CD4-positive, alpha-beta T cell (primary cell): ENCODE data around the gene ALDOC. TPM values are rescaled to one million over a fixed set of nuclear protein-coding genes. Genes with fewer than 3 reads are reported as not detected.

Source experiments
- ATAC-seq: fragments of 200-7000 bp; cut with Tn5 transposase; one replicate; pipeline ENCODE4 v1.10.0; 2022; ENCODE audit warnings: mild to moderate bottlenecking; ENCODE audit not compliant: poor library complexity
- CTCF ChIA-PET: fragments of 350-600 bp; sonication (Branson Sonifier 250); formaldehyde crosslinking; loops from one replicate; lab custom pipeline; 2021; ENCODE audit warnings: antibody characterized with exemption, inconsistent platforms; lab: Charles Lee
- POLR2A ChIA-PET: fragments of 350-600 bp; sonication (Branson Sonifier 250); formaldehyde crosslinking; loops from one replicate; lab custom pipeline; 2021; ENCODE audit warnings: antibody characterized with exemption, inconsistent platforms; lab: Charles Lee
- DNase-seq, 14 experiments: peaks; one replicate each; pipeline ENCODE4 v3.0.0-alpha.2; 2013 to 2020; ENCODE audit warnings: mixed read lengths in 2 of 14
- H3K27ac ChIP-seq, 2 donors: one replicate each; pipeline versions ENCODE4 v1.5.1 to v1.7.0; 2013; ENCODE audit warnings: low read length in 2 of 2, low read depth in 1 of 2, mild to moderate bottlenecking in 1 of 2
- H3K27me3 ChIP-seq, 2 experiments: 1 replicate in 1 of 2; 2 replicates in 1 of 2; pipeline versions ENCODE4 v1.6.1 to v1.7.0; 2013; ENCODE audit warnings: low read length in 2 of 2, control low read depth in 1 of 2, mild to moderate bottlenecking in 1 of 2, moderate library complexity in 1 of 2; ENCODE audit not compliant: insufficient read depth in 2 of 2, control insufficient read depth in 1 of 2
- H3K36me3 ChIP-seq: one replicate; pipeline ENCODE4 v1.6.1; 2013; ENCODE audit warnings: low read length, control low read depth; ENCODE audit not compliant: insufficient read depth
- H3K4me1 ChIP-seq: one replicate; pipeline ENCODE4 v1.6.1; 2013; ENCODE audit warnings: low read length, control low read depth; ENCODE audit not compliant: insufficient read depth
- H3K4me3 ChIP-seq: one replicate; pipeline ENCODE4 v1.5.1; 2013; ENCODE audit warnings: mild to moderate bottlenecking, low read length, moderate library complexity
- H3K9me3 ChIP-seq, 2 experiments: 1 replicate in 1 of 2; 2 replicates in 1 of 2; pipeline versions ENCODE4 v1.6.1 to v1.7.0; 2013; ENCODE audit warnings: low read length in 2 of 2, mild to moderate bottlenecking in 2 of 2, control low read depth in 1 of 2, moderate library complexity in 1 of 2; ENCODE audit not compliant: control insufficient read depth in 1 of 2, insufficient read depth in 1 of 2
- H3K27ac Mint-ChIP-seq: one replicate; pipeline ENCODE4 v1.8.0; 2020; ENCODE audit warnings: mixed read lengths
- H3K27me3 Mint-ChIP-seq: one replicate; pipeline ENCODE4 v1.8.0; 2021; ENCODE audit warnings: mixed read lengths
- H3K36me3 Mint-ChIP-seq: one replicate; pipeline ENCODE4 v1.8.0; 2021; ENCODE audit warnings: low read depth, mixed read lengths
- H3K4me1 Mint-ChIP-seq: one replicate; pipeline ENCODE4 v1.8.0; 2021; ENCODE audit warnings: low read depth, mixed read lengths
- H3K4me3 Mint-ChIP-seq: one replicate; pipeline ENCODE4 v1.8.0; 2020; ENCODE audit warnings: mild to moderate bottlenecking, mixed read lengths
- H3K9me3 Mint-ChIP-seq: one replicate; pipeline ENCODE4 v1.8.0; 2020; ENCODE audit warnings: mixed read lengths
- CTCF ChIP-seq: fragments of 200-600 bp; IDR thresholded peaks from one replicate; pipeline ENCODE4 v1.8.0; 2022; ENCODE audit warnings: antibody characterized with exemption, mild to moderate bottlenecking
- intact Hi-C, 2 experiments: fragments of 100-400 bp; cut with DNase I in 1 of 2; cut with micrococcal nuclease in 1 of 2; formaldehyde crosslinking; loops; one replicate each; pipeline versions ENCODE4 v1.15.1 to v1.9.0; 2023 to 2025; cut with DNase I, micrococcal nuclease
- total RNA-seq, 174 experiments: library from RNA in 2 of 174; stranded (reverse) in 2 of 174; gene quantifications; one replicate each; pipeline ENCODE4 v1.2.3 and lab custom pipeline; 2021 to 2026

Gene ALDOC
- total RNA-seq, 2 experiments from 2014 or later = 21.8 to 22.7 TPM

GRCh38 chr17:28533091-28533807, 43.4 kb downstream of the ALDOC start:
- no peaks in the 10 kb centered on the region for H3K36me3 Mint-ChIP-seq
- Histone ChIP-seq H3K4me3 (no peak overlapping the region), H3K27me3 (no peaks in the 10 kb centered on the region), H3K9me3 (no peaks in the 10 kb centered on the region), H3K27ac (no peak overlapping the region), H3K4me1 (no peaks in the 10 kb centered on the region), H3K36me3 (no peaks in the 10 kb centered on the region)
- no peak overlapping the region for H3K27ac Mint-ChIP-seq
- CTCF ChIA-PET = no interaction called here
- H3K4me3 Mint-ChIP-seq = no peak overlapping the region
- ATAC-seq (no peak), DNase-seq (no peak)
- no peaks in the 10 kb centered on the region for H3K4me1 Mint-ChIP-seq
- H3K27me3 Mint-ChIP-seq = no peaks in the 10 kb centered on the region
- no peak for TF ChIP-seq CTCF
- intact Hi-C loops = no loop called here
- POLR2A ChIA-PET = no interaction called here
- no peaks in the 10 kb centered on the region for H3K9me3 Mint-ChIP-seq

- Histone ChIP-seq H3K9me3 (no peaks in the 10 kb centered on the region), H3K4me3 (no peak overlapping the region), H3K4me1 (no peaks in the 10 kb centered on the region), H3K27ac (no peak overlapping the region), H3K36me3 (no peaks in the 10 kb centered on the region), H3K27me3 (no peaks in the 10 kb centered on the region)
- H3K4me3 Mint-ChIP-seq = no peak overlapping the region
- DNase-seq (no peak), ATAC-seq (no peak)
- intact Hi-C loops = no loop called here
- H3K27ac Mint-ChIP-seq = no peak overlapping the region
- TF ChIP-seq CTCF = no peak
- POLR2A ChIA-PET = no interaction called here
- H3K9me3 Mint-ChIP-seq = no peaks in the 10 kb centered on the region
- CTCF ChIA-PET = no interaction called here
- H3K4me1 Mint-ChIP-seq = no peaks in the 10 kb centered on the region
- no peaks in the 10 kb centered on the region for H3K27me3 Mint-ChIP-seq
- no peaks in the 10 kb centered on the region for H3K36me3 Mint-ChIP-seq
Observed at GRCh38 chr17:28532050-28532960, 44.4 kb downstream of the ALDOC start.

GRCh38 chr17:28530926-28531325, 45.8 kb downstream of the ALDOC start:
- Histone ChIP-seq H3K27me3 (no peaks in the 10 kb centered on the region), H3K4me3 (no peak overlapping the region), H3K36me3 (no peaks in the 10 kb centered on the region), H3K9me3 (no peaks in the 10 kb centered on the region), H3K4me1 (no peaks in the 10 kb centered on the region), H3K27ac (no peak overlapping the region)
- ChIA-PET CTCF (no interaction called here), POLR2A (no interaction called here)
- intact Hi-C loops = no loop called here
- Mint-ChIP-seq H3K9me3 (no peaks in the 10 kb centered on the region), H3K27me3 (no peaks in the 10 kb centered on the region), H3K4me3 (no peak overlapping the region), H3K36me3 (no peaks in the 10 kb centered on the region), H3K27ac (no peak overlapping the region), H3K4me1 (no peaks in the 10 kb centered on the region)
- ATAC-seq (no peak), DNase-seq (no peak)
- no peak for TF ChIP-seq CTCF
